Activated naive CD4-positive, alpha-beta T cell treated with anti-CD3 and anti-CD28 coated beads, Interleukin-2, amount 10 ng/mL, durations not matched to agents 5 hours and 36 hours (primary cell): ENCODE data around the gene SLC52A3. TPM values are rescaled to one million over a fixed set of nuclear protein-coding genes. Genes with fewer than 3 reads are reported as not detected.

Experiments
- total RNA-seq, 2 experiments: library from RNA; stranded (reverse); gene quantifications; one replicate each; pipeline ENCODE4 v1.2.3, GENCODE V29; 2021

Gene SLC52A3
- not detected for total RNA-seq

GRCh38 chr20:768426-768978, at the start of gene SLC52A3:
TSS of gene SLC52A3 (minus strand) at chr20:768500. CDS start at chr20:765774, 2,726 bp downstream.

Other genes starting within 250 kb of the SLC52A3 start
- gene CSNK2A1, start 224.7 kb downstream of the SLC52A3 start, total RNA-seq = 100 to 1,000 TPM; 105 to 108 TPM
- not detected for gene TCF15, start 158.2 kb downstream of the SLC52A3 start, total RNA-seq
- gene SRXN1, start 115.3 kb downstream of the SLC52A3 start, total RNA-seq = 1 to 10 TPM; 6.2 to 6.5 TPM
- gene SCRT2, start 92.7 kb downstream of the SLC52A3 start, total RNA-seq = not detected
- 10 to 100 TPM; 58.3 to 61.8 TPM for gene FAM110A, start 65.2 kb upstream of the SLC52A3 start, total RNA-seq
- gene ANGPT4, start 147.8 kb upstream of the SLC52A3 start, total RNA-seq = not detected
- not detected for gene RSPO4, start 233.8 kb upstream of the SLC52A3 start, total RNA-seq